GM23338 (cell line): ENCODE results near the gene CPLX3.

ENCODE experiments used
- CREB1 ChIP-seq: fragments of 250-450 bp; sonication (Bioruptor Pico); IDR thresholded peaks from 2 replicates; pipeline ENCODE4 v1.5.0; 2020; ENCODE audit warnings: low read depth, mild to moderate bottlenecking, moderate library complexity
- CTCF ChIP-seq, 2 experiments: fragments of 200-600 bp in 1 of 2; sonication (generic) in 1 of 2; conservative IDR thresholded peaks; 2 replicates each; pipeline versions ENCODE4 v1.5.1 to v1.6.1; 2016 to 2017; ENCODE audit warnings: antibody characterized with exemption in 2 of 2, low read depth in 2 of 2, mild to moderate bottlenecking in 2 of 2, moderate library complexity in 1 of 2
- EZH2 ChIP-seq: fragments of 200-600 bp; sonication (generic); IDR thresholded peaks from one replicate; pipeline ENCODE4 v1.8.0; 2017; ENCODE audit warnings: antibody characterized with exemption, mild to moderate bottlenecking, low read depth; ENCODE audit not compliant: unreplicated experiment
- POLR2AphosphoS5 ChIP-seq: IDR thresholded peaks from 2 replicates; pipeline ENCODE4 v1.6.1; 2016; ENCODE audit warnings: antibody characterized with exemption, low read depth
- REST ChIP-seq: IDR thresholded peaks from one replicate; pipeline ENCODE4 v1.6.1; 2018; ENCODE audit warnings: antibody characterized with exemption; ENCODE audit not compliant: unreplicated experiment
- ZNF114 ChIP-seq: fragments of 250-450 bp; sonication (Bioruptor Pico); IDR thresholded peaks from 2 replicates; pipeline ENCODE4 v1.5.0; 2020; ENCODE audit warnings: mild to moderate bottlenecking, moderate library complexity
- ZNF331 ChIP-seq: fragments of 250-450 bp; sonication (Bioruptor Pico); IDR thresholded peaks from 2 replicates; pipeline ENCODE4 v1.5.0; 2020; ENCODE audit warnings: low read depth, mild to moderate bottlenecking, moderate library complexity

- TF ChIP-seq ZNF114 (CRISPR knock-in tag), result no peak
- TF ChIP-seq REST, result no peak
- no peak for TF ChIP-seq ZNF331
- TF ChIP-seq EZH2, result no peak
- no peak for TF ChIP-seq CTCF (conservative IDR thresholded peaks at IDR 0.05; ENCODE audit: low read depth in 2 of 2)
- TF ChIP-seq POLR2AphosphoS5, result no peak
- TF ChIP-seq CREB1 (CRISPR knock-in tag), result no peak
These were observed 29.4 kb downstream of the CPLX3 start for GRCh38 chr15:74855857-74856256.
